H1 (cell line): ENCODE data around the gene HIBCH. TPM values are rescaled to one million over a fixed set of nuclear protein-coding genes. Genes with fewer than 3 reads are reported as not detected.

ENCODE experiments used
- CTCF ChIA-PET: fragments of 300-600 bp; sonication (Branson Sonifier 250); formaldehyde crosslinking; loops from one replicate; lab custom pipeline; 2021; ENCODE audit not compliant: partially characterized antibody; lab: Charles Lee
- POLR2A ChIA-PET: fragments of 300-600 bp; sonication (Branson Sonifier 250); formaldehyde crosslinking; loops from one replicate; lab custom pipeline; 2021; ENCODE audit warnings: inconsistent platforms; ENCODE audit not compliant: partially characterized antibody; lab: Charles Lee
- DNase-seq, 2 experiments: peaks; one replicate each; pipeline versions ENCODE4 v3.0.0 to v3.0.0-alpha.2; 2010 to 2022; ENCODE audit warnings: low spot score in 2 of 2, low read depth in 1 of 2, mixed read lengths in 1 of 2
- FAIRE-seq: peaks from 2 replicates; lab custom pipeline; 2011; peaks lifted over from hg19 to GRCh38; lab: Jason Lieb, UNC
- H2AFZ ChIP-seq: 2 replicates; pipeline ENCODE4 v1.8.1; 2012; ENCODE audit warnings: low read length, inconsistent platforms
- H2AK5ac ChIP-seq: 2 replicates; pipeline ENCODE4 v1.6.1; 2013; ENCODE audit warnings: low read depth, low read length
- H2BK120ac ChIP-seq: replicated peaks from 2 replicates; pipeline ENCODE3; 2013; ENCODE audit warnings: low read depth, low read length, inconsistent platforms
- H2BK12ac ChIP-seq: 2 replicates; pipeline ENCODE4 v1.6.1; 2013; ENCODE audit warnings: low read depth, low read length
- H2BK15ac ChIP-seq: 2 replicates; pipeline ENCODE4 v1.6.1; 2013; ENCODE audit warnings: low read length
- H2BK20ac ChIP-seq: 2 replicates; pipeline ENCODE4 v1.6.1; 2013; ENCODE audit warnings: low read length
- H2BK5ac ChIP-seq: 2 replicates; pipeline ENCODE4 v1.6.1; 2013; ENCODE audit warnings: low read depth, low read length
- H3K14ac ChIP-seq: 2 replicates; pipeline ENCODE4 v1.6.1; 2013; ENCODE audit warnings: inconsistent platforms; ENCODE audit not compliant: insufficient read length
- H3K18ac ChIP-seq: 2 replicates; pipeline ENCODE4 v1.6.1; 2013; ENCODE audit warnings: low read length; ENCODE audit errors: extremely low read depth
- H3K23ac ChIP-seq: 2 replicates; pipeline ENCODE4 v1.6.1; 2013; ENCODE audit warnings: inconsistent platforms; ENCODE audit not compliant: insufficient read length
- H3K23me2 ChIP-seq: 2 replicates; pipeline ENCODE4 v1.6.1; 2013; ENCODE audit warnings: low read depth, low read length
- H3K27ac ChIP-seq: 2 replicates; pipeline ENCODE4 v1.6.1; 2011; ENCODE audit warnings: low read depth, low read length, inconsistent platforms
- H3K27me3 ChIP-seq, 4 experiments: replicated peaks in 1 of 4; 1 replicate in 1 of 4; 2 replicates in 3 of 4; pipeline versions ENCODE4 v1.6.1 to v1.8.1; 2011 to 2013; ENCODE audit warnings: low read length in 3 of 4, mild to moderate bottlenecking in 3 of 4, inconsistent platforms in 2 of 4, mixed read lengths in 2 of 4, moderate library complexity in 1 of 4; ENCODE audit not compliant: control insufficient read depth in 3 of 4, insufficient read depth in 3 of 4; ENCODE audit errors: extremely low read depth in 1 of 4
- H3K36me3 ChIP-seq, 4 experiments: 2 replicates each; pipeline versions ENCODE4 v1.6.1 to v1.8.1; 2011 to 2013; ENCODE audit warnings: mild to moderate bottlenecking in 4 of 4, low read length in 3 of 4, moderate library complexity in 2 of 4, control low read depth in 1 of 4, inconsistent platforms in 1 of 4; ENCODE audit not compliant: insufficient read depth in 4 of 4, control insufficient read depth in 2 of 4
- H3K4ac ChIP-seq: replicated peaks from 2 replicates; pipeline ENCODE3; 2013; ENCODE audit warnings: low read length, low read depth, mixed read lengths, inconsistent platforms; ENCODE audit not compliant: insufficient read length
- H3K4me1 ChIP-seq, 4 experiments: replicated peaks in 1 of 4; 1 replicate in 1 of 4; 2 replicates in 3 of 4; pipeline versions ENCODE4 v1.6.1 to v1.8.1; 2011 to 2013; ENCODE audit warnings: low read length in 3 of 4, inconsistent platforms in 2 of 4, mixed read lengths in 1 of 4; ENCODE audit not compliant: insufficient read depth in 4 of 4, control insufficient read depth in 3 of 4
- H3K4me2 ChIP-seq, 2 experiments: 2 replicates each; pipeline versions ENCODE4 v1.6.1 to v1.8.1; 2011 to 2013; ENCODE audit warnings: low read depth in 2 of 2, low read length in 2 of 2, control low read depth in 1 of 2, inconsistent platforms in 1 of 2, mild to moderate bottlenecking in 1 of 2; ENCODE audit not compliant: insufficient read depth in 1 of 2
- H3K4me3 ChIP-seq, 4 experiments: fragments of 200-600, 300-600 bp in 1 of 4; sonication (generic), shearing (Covaris generic), sonication (Bioruptor Twin) in 1 of 4; 2 replicates each; pipeline versions ENCODE4 v1.5.1 to v1.8.1; 2011 to 2016; ENCODE audit warnings: low read length in 4 of 4, low read depth in 3 of 4, control low read depth in 2 of 4, inconsistent platforms in 2 of 4, mild to moderate bottlenecking in 2 of 4, mixed read lengths in 1 of 4, moderate library complexity in 1 of 4; ENCODE audit not compliant: insufficient read depth in 2 of 4; ENCODE audit errors: extremely low read depth in 1 of 4
- H3K56ac ChIP-seq: replicated peaks from 2 replicates; pipeline ENCODE3; 2013; ENCODE audit warnings: low read depth, mild to moderate bottlenecking, mixed read lengths, low read length, inconsistent platforms; ENCODE audit not compliant: insufficient read length
- H3K79me1 ChIP-seq: 2 replicates; pipeline ENCODE4 v1.6.1; 2013; ENCODE audit warnings: low read depth, low read length, control low read depth
- H3K79me2 ChIP-seq, 2 experiments: 2 replicates each; pipeline versions ENCODE4 v1.6.1 to v1.8.1; 2012 to 2013; ENCODE audit warnings: low read length in 2 of 2, mild to moderate bottlenecking in 2 of 2, inconsistent platforms in 1 of 2; ENCODE audit not compliant: insufficient read depth in 2 of 2, control insufficient read depth in 1 of 2
- H3K9ac ChIP-seq, 4 experiments: replicated peaks in 1 of 4; 1 replicate in 1 of 4; 2 replicates in 3 of 4; pipeline versions ENCODE4 v1.6.1 to v1.8.1; 2011 to 2013; ENCODE audit warnings: low read depth in 3 of 4, low read length in 3 of 4, control low read depth in 2 of 4, mild to moderate bottlenecking in 2 of 4, moderate library complexity in 2 of 4, inconsistent platforms in 1 of 4; ENCODE audit errors: extremely low read depth in 1 of 4
- H3K9me3 ChIP-seq, 2 experiments: 2 replicates each; pipeline versions ENCODE4 v1.6.1 to v1.8.1; 2012 to 2013; ENCODE audit warnings: mild to moderate bottlenecking in 2 of 2, moderate library complexity in 2 of 2, control low read depth in 1 of 2, inconsistent platforms in 1 of 2, low read depth in 1 of 2, low read length in 1 of 2, mixed read lengths in 1 of 2; ENCODE audit not compliant: insufficient read depth in 2 of 2
- H4K20me1 ChIP-seq, 2 experiments: replicated peaks in 1 of 2; 2 replicates each; pipeline versions ENCODE3 to v1.8.1; 2011 to 2013; ENCODE audit warnings: inconsistent platforms in 2 of 2, low read length in 2 of 2, mild to moderate bottlenecking in 1 of 2; ENCODE audit not compliant: insufficient read depth in 2 of 2, control insufficient read depth in 1 of 2
- H4K5ac ChIP-seq: 2 replicates; pipeline ENCODE4 v1.6.1; 2013; ENCODE audit warnings: low read length, low read depth, mixed read lengths, inconsistent platforms; ENCODE audit not compliant: insufficient read length
- H4K8ac ChIP-seq: 2 replicates; pipeline ENCODE4 v1.8.0; 2013; ENCODE audit warnings: mild to moderate bottlenecking, moderate library complexity, low read length, inconsistent platforms; ENCODE audit not compliant: insufficient read depth; ENCODE audit errors: extremely low read depth
- H4K91ac ChIP-seq: replicated peaks from 2 replicates; pipeline ENCODE3; 2013; ENCODE audit warnings: low read length, mixed read lengths, inconsistent platforms; ENCODE audit not compliant: insufficient read length
- PHF8 ChIP-seq: fragments of 200-600 bp; sonication (generic); conservative IDR thresholded peaks from 2 replicates; pipeline ENCODE4 v1.7.1; 2012; ENCODE audit warnings: low read depth, mild to moderate bottlenecking, inconsistent platforms, low read length, moderate library complexity
- TEAD4 ChIP-seq: IDR thresholded peaks from 2 replicates; pipeline ENCODE4 v1.6.1; 2012; ENCODE audit warnings: low read depth, low read length, inconsistent platforms, mixed read lengths
- WGBS, 2 experiments: shearing (Covaris generic) in 1 of 2; methylation state at CpG; one replicate each; pipeline versions ENCODE4 v1.1.6 to v1.1.7; 2013 to 2015; ENCODE audit warnings: low lambda C conversion rate in 2 of 2, mixed read lengths in 2 of 2, inconsistent platforms in 1 of 2, low coverage in 1 of 2, missing lambda C conversion rate in 1 of 2; ENCODE audit not compliant: insufficient replicate concordance in 2 of 2, insufficient coverage in 1 of 2, insufficient read length in 1 of 2; ENCODE audit errors: extremely low coverage in 1 of 2, missing lambda C conversion rate in 1 of 2; 5-methylcytosine and 5-hydroxymethylcytosine counted together
- polyA plus RNA-seq, 7 experiments: library from polyadenylated mRNA; depleted of rRNA in 3 of 7; stranded (reverse) in 5 of 7; unstranded in 2 of 7; fragments of >200 nt in 5 of 7; fragments of 200-250 nt in 2 of 7; gene quantifications; 1 replicate in 5 of 7; 2 replicates in 1 of 7; 4 replicates in 1 of 7; pipeline versions ENCODE4 v1.2.1 to v1.2.3, GENCODE V29; 2011 to 2013; ENCODE audit warnings: missing spikeins in 2 of 7, mixed read lengths in 2 of 7
- total RNA-seq: library from RNA; stranded (reverse); fragmentation: NEBNext Ultra II Directional; extraction: Animal tissue kit (Norgen Biotek cat#: 25700); gene quantifications from 2 replicates; pipeline ENCODE4 v1.2.1, GENCODE V29; 2021

The HIBCH gene
- total and polyA plus RNA-seq, 2 of the 8 experiments (the other 6 are each of a cell fraction or from before 2014, with no cell fraction given) = 7.5 to 31.8 TPM

DNA sequence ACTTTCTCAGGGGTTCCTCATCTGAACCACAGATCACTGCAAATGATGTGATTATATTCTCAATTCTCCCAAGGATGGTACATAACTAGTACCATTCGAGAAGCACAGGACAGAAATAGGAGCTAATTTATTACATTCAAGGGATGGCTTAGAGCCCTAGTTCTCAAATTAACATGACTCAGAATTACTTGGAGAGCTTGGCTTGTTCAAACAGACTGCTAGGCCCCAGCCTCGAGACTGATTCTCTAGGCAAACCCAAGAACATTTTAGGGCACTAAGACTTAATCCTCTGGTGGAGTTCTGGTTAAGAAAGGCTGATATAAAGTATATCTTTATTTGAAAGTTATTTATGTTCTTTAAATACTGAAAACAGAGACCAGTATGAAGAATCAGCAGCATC lies 35.8 kb downstream of the HIBCH start:
- 89% methylated on average over 2 of the region's 2 CpGs; no CpG with 5 or more reads in 1 of the 2 experiments for WGBS, 2 experiments
- CTCF ChIA-PET = interaction anchor here (0.8 kb wide), 1 partner anchor 204 kb away, joined by 3 read pairs; no protein-coding TSS in a partner anchor
- H3K18ac ChIP-seq = no peak overlapping the region

More for the DNA sequence above, 35.8 kb downstream of the HIBCH start:
- TF ChIP-seq TEAD4 = no peak
- TF ChIP-seq PHF8 = no peak
- no peaks in the 10 kb centered on the region for H3K79me1 ChIP-seq
- H3K27ac ChIP-seq = no peak overlapping the region
- H2AFZ ChIP-seq = no peak overlapping the region
- H2BK120ac ChIP-seq = no peak overlapping the region
- no peak overlapping the region for H2AK5ac ChIP-seq
- H3K56ac ChIP-seq = no peak overlapping the region
- no peaks in the 10 kb centered on the region for H3K23me2 ChIP-seq
- no peak overlapping the region for H4K8ac ChIP-seq
- no peaks in the 10 kb centered on the region for H3K9me3 ChIP-seq
- H3K23ac ChIP-seq = no peak overlapping the region
- no peak overlapping the region for H3K4me2 ChIP-seq
- no peaks in the 10 kb centered on the region for H3K27me3 ChIP-seq
- H3K4me1 ChIP-seq = no peaks in the 10 kb centered on the region
- H4K91ac ChIP-seq = no peak overlapping the region
- H2BK12ac ChIP-seq = no peak overlapping the region
- H3K36me3 ChIP-seq = peaks cover 0 to 13% (median 4%) of the 10 kb centered on the region in 4 experiments; a peak in 3 of 8 replicates
- H3K4ac ChIP-seq = no peak overlapping the region
- FAIRE-seq (no peak), DNase-seq (no peak)
- H3K79me2 ChIP-seq = no peaks in the 10 kb centered on the region
- no peak overlapping the region for H3K9ac ChIP-seq
- H2BK15ac ChIP-seq = no peak overlapping the region
- H4K20me1 ChIP-seq = peaks cover 0 to 2% of the 10 kb centered on the region in 2 experiments
- no peak overlapping the region for H4K5ac ChIP-seq
- H3K14ac ChIP-seq = no peak overlapping the region
- H2BK20ac ChIP-seq = no peak overlapping the region
- H2BK5ac ChIP-seq = no peak overlapping the region
- POLR2A ChIA-PET = no interaction called here
- H3K4me3 ChIP-seq = no peak overlapping the region
